Transverse colon (tissue), 4 donors: ENCODE data around the gene MFSD12. TPM values are rescaled to one million over a fixed set of nuclear protein-coding genes. Genes with fewer than 3 reads are reported as not detected.

Source experiments
- DNase-seq: peaks from one replicate; pipeline ENCODE4 v3.0.0-alpha.2; 2019
- H3K27ac ChIP-seq, 4 donors: fragments of 200-600 bp; sonication (generic); 2 replicates each; pipeline ENCODE4 v1.5.1; 2016 to 2018; ENCODE audit warnings: inconsistent platforms in 4 of 4
- H3K27me3 ChIP-seq: fragments of 200-600 bp; sonication (generic); 2 replicates; pipeline ENCODE4 v1.5.1; 2017; ENCODE audit warnings: inconsistent platforms
- H3K36me3 ChIP-seq, 4 donors: fragments of 200-600 bp; sonication (generic); 2 replicates each; pipeline ENCODE4 v1.5.1; 2017 to 2019; ENCODE audit warnings: inconsistent platforms in 4 of 4
- H3K4me1 ChIP-seq, 4 donors: fragments of 200-600 bp; sonication (generic); 2 replicates each; pipeline ENCODE4 v1.5.1; 2017 to 2020; ENCODE audit warnings: inconsistent platforms in 4 of 4
- H3K4me3 ChIP-seq, 4 donors: fragments of 200-600 bp; sonication (generic); 1 replicate in 1 of 4; 2 replicates in 3 of 4; pipeline versions ENCODE4 v1.5.1 to v1.6.1; 2017 to 2019; ENCODE audit warnings: inconsistent platforms in 4 of 4
- H3K9me3 ChIP-seq, 2 donors: fragments of 200-600 bp; sonication (generic); 2 replicates each; pipeline ENCODE4 v1.5.1; 2017 to 2019; ENCODE audit warnings: inconsistent platforms in 2 of 2
- CTCF ChIP-seq, 5 experiments: fragments of 200-600 bp in 3 of 5; fragments of 450-650 bp in 2 of 5; sonication (generic) in 3 of 5; IDR thresholded peaks; 1 replicate in 2 of 5; 2 replicates in 3 of 5; pipeline ENCODE4 v1.5.1; 2016 to 2017; ENCODE audit warnings: antibody characterized with exemption in 5 of 5, inconsistent platforms in 3 of 5, mild to moderate bottlenecking in 2 of 5, moderate library complexity in 1 of 5
- EP300 ChIP-seq: sonication (generic); formaldehyde crosslinking; IDR thresholded peaks from one replicate; pipeline ENCODE4 v1.6.1; 2017; ENCODE audit warnings: antibody characterized with exemption, low read depth
- POLR2A ChIP-seq: fragments of 450-650 bp; IDR thresholded peaks from one replicate; pipeline ENCODE4 v1.6.1; 2016; ENCODE audit warnings: antibody characterized with exemption, mild to moderate bottlenecking, moderate library complexity
- POLR2AphosphoS5 ChIP-seq, 3 donors: sonication (generic); formaldehyde crosslinking; IDR thresholded peaks; one replicate each; pipeline ENCODE4 v1.6.1; 2016; ENCODE audit warnings: antibody characterized with exemption in 3 of 3
- WGBS, 2 donors: methylation state at CpG; one replicate each; pipeline ENCODE4 v1.1.5; 2018; ENCODE audit warnings: low coverage in 1 of 2; 5-methylcytosine and 5-hydroxymethylcytosine counted together
- in situ Hi-C, 4 donors: fragments of 200-750 bp; cut with MboI; loops; one replicate each; pipeline versions ENCODE4 v1.15.0 to v1.15.1; 2017; ENCODE audit warnings: low sequenced_read_pairs in 3 of 4, low pct_ligation_motif_present in 1 of 4, low pct_unique_long_range_greater_than_20kb in 1 of 4
- intact Hi-C: fragments of 100-400 bp; cut with DNase I; formaldehyde crosslinking; loops from one replicate; pipeline ENCODE4 v1.15.1; 2023; ENCODE audit warnings: low total_unique reads
- total RNA-seq, 4 donors: library from RNA; depleted of rRNA; stranded (reverse); fragments of >200 nt; gene quantifications; one replicate each; pipeline ENCODE4 v1.1.0, GENCODE V29; 2016

The MFSD12 gene
- total RNA-seq, 4 donors from 2014 or later: 35.2 to 214 (median 49.2) TPM

GRCh38 chr19:3544058-3544376, 13.4 kb downstream of the MFSD12 start:
- H3K27ac ChIP-seq: no peak overlapping the region
- WGBS, 2 donors: 82% methylated on average over 9 of the region's 9 CpGs; no CpG with 5 or more reads in 1 of the 2 donors
- no peaks in the 10 kb centered on the region for H3K4me1 ChIP-seq
- intact Hi-C loops (loop anchor here (5.0 to 10.0 kb wide), 2 partner anchors 73 to 161 kb away; partner anchors contain the start of genes PIP5K1C and TJP3), in situ Hi-C loops (no loop called here)
- no peak for DNase-seq
- TF ChIP-seq CTCF (IDR thresholded peaks at IDR 0.05) (no peak), EP300 (no peak), POLR2A (no peak), POLR2AphosphoS5 (IDR thresholded peaks at IDR 0.05) (no peak)
- no peaks in the 10 kb centered on the region for H3K27me3 ChIP-seq
- H3K9me3 ChIP-seq: no peaks in the 10 kb centered on the region
- H3K36me3 ChIP-seq: no peaks in the 10 kb centered on the region
- no peak overlapping the region for H3K4me3 ChIP-seq

GRCh38 chr19:3543150-3544057, 14.0 kb downstream of the MFSD12 start:
- Histone ChIP-seq H3K4me3 (no peak overlapping the region), H3K9me3 (no peaks in the 10 kb centered on the region), H3K4me1 (no peaks in the 10 kb centered on the region), H3K27me3 (no peaks in the 10 kb centered on the region), H3K36me3 (no peaks in the 10 kb centered on the region), H3K27ac (no peak overlapping the region)
- 84% methylated on average over 39 of the region's 47 CpGs; no CpG with 5 or more reads in 1 of the 2 donors for WGBS, 2 donors
- no peak for TF ChIP-seq POLR2A
- no peak for TF ChIP-seq POLR2AphosphoS5 (IDR thresholded peaks at IDR 0.05)
- no peak for TF ChIP-seq EP300
- TF ChIP-seq CTCF (IDR thresholded peaks at IDR 0.05): no peak
- DNase-seq: no peak
- in situ Hi-C loops: no loop called here
- intact Hi-C loops: loop anchor here (5.0 to 10.0 kb wide), 2 partner anchors 74 to 161 kb away; partner anchors contain the start of genes PIP5K1C and TJP3

- H3K36me3 ChIP-seq: peaks cover 0 to 12% (median 0%) of the 10 kb centered on the region in 4 donors
- no peak overlapping the region for H3K27ac ChIP-seq
- intact Hi-C loops: loop anchor here (5.0 to 10.0 kb wide), 2 partner anchors 78 to 165 kb away; partner anchors contain the start of genes PIP5K1C and TJP3
- no peaks in the 10 kb centered on the region for H3K4me1 ChIP-seq
- H3K4me3 ChIP-seq: no peak overlapping the region
- no peaks in the 10 kb centered on the region for H3K27me3 ChIP-seq
- WGBS, 2 donors: 95% methylated on average over 1 of the region's 1 CpG; no CpG with 5 or more reads in 1 of the 2 donors
- DNase-seq: no peak
- in situ Hi-C loops: no loop called here
- no peak for TF ChIP-seq POLR2AphosphoS5 (IDR thresholded peaks at IDR 0.05)
- no peak for TF ChIP-seq EP300
- TF ChIP-seq POLR2A: no peak
- no peak for TF ChIP-seq CTCF (IDR thresholded peaks at IDR 0.05)
- H3K9me3 ChIP-seq: no peaks in the 10 kb centered on the region
These were observed 17.6 kb downstream of the MFSD12 start for GRCh38 chr19:3539756-3540118.

GRCh38 chr19:3538965-3539755, 18.2 kb downstream of the MFSD12 start, which contains the start of gene TEKTIP1:
Gene TEKTIP1, plus strand, starts transcription at chr19:3539174. Its CDS starts 4 bp downstream, at chr19:3539178.
- H3K36me3 ChIP-seq: peaks cover 0 to 13% (median 0%) of the 10 kb centered on the region in 4 donors
- 63 to 95% methylated on average over 7 to 24 of the region's 28 CpGs for WGBS, 2 donors

More at GRCh38 chr19:3538965-3539755, 18.2 kb downstream of the MFSD12 start, which contains the start of gene TEKTIP1:
- H3K27ac ChIP-seq: no peak within 1 kb of the TSS
- no peaks in the 10 kb centered on the region for H3K27me3 ChIP-seq
- TF ChIP-seq CTCF (IDR thresholded peaks at IDR 0.05) (no peak), POLR2AphosphoS5 (IDR thresholded peaks at IDR 0.05) (no peak), EP300 (no peak), POLR2A (no peak)
- no peaks in the 10 kb centered on the region for H3K4me1 ChIP-seq
- no peak for DNase-seq
- in situ Hi-C loops (no loop called here), intact Hi-C loops (no loop called here)
- H3K4me3 ChIP-seq: no peak within 1 kb of the TSS
- H3K9me3 ChIP-seq: no peaks in the 10 kb centered on the region
